GM12801 (cell line): ENCODE data around the gene HEPHL1.

Experiments
- TF ChIP-seq, protein P1 (sequence below): IDR thresholded peaks from one replicate; pipeline ENCODE4 v1.5.1; 2011; ENCODE audit warnings: control low read depth; ENCODE audit not compliant: insufficient read length; ENCODE audit errors: extremely low read depth

HEPHL1 gene

DNA sequence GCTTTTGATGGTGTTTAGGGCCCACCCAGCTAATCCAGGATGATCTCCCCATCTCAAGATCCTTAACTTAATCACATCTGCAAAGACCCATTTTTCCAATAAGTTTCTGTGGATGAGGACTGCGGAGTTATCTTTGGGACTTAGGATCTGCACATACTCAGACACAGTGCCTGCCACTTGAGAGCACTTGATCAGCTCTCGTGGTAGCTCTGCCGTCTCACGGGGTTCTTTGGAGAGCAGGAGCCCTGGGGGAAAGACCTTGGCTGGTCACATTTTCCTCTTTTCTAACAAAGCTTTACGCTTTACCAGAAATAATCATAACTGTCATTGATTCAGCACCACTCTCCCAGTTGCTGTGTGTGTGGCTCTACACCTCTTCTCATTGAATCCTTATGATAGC, 6.1 kb downstream of the HEPHL1 start:
- TF ChIP-seq, protein P1, sequence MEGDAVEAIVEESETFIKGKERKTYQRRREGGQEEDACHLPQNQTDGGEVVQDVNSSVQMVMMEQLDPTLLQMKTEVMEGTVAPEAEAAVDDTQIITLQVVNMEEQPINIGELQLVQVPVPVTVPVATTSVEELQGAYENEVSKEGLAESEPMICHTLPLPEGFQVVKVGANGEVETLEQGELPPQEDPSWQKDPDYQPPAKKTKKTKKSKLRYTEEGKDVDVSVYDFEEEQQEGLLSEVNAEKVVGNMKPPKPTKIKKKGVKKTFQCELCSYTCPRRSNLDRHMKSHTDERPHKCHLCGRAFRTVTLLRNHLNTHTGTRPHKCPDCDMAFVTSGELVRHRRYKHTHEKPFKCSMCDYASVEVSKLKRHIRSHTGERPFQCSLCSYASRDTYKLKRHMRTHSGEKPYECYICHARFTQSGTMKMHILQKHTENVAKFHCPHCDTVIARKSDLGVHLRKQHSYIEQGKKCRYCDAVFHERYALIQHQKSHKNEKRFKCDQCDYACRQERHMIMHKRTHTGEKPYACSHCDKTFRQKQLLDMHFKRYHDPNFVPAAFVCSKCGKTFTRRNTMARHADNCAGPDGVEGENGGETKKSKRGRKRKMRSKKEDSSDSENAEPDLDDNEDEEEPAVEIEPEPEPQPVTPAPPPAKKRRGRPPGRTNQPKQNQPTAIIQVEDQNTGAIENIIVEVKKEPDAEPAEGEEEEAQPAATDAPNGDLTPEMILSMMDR = no peak

GRCh38 chr11:94028436-94028835, 7.3 kb downstream of the HEPHL1 start:
- TF ChIP-seq, protein P1 = no peak

DNA sequence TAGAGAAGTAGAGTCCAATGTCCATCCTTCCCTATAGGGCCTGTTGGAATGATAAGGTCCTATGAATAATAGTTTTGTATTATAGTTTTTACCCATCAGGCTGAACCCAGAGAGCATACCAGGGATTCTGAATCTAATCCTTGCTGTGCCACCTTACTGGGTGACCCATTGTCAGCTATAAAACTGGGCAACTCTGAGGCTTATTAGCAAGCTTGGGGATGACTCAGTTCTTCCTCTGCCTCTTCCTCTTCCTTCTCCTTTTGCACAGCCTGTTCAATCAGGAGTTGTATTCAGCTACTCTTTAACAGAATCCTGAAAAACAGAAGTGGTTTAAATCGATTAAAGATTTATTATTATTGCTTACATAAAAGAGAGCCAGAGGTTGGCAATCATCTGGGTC, 8.9 kb downstream of the HEPHL1 start:
- TF ChIP-seq, protein P1 = no peak

- TF ChIP-seq, protein P1 = no peak
Observed at GRCh38 chr11:94031625-94032024, 10.5 kb downstream of the HEPHL1 start.

DNA sequence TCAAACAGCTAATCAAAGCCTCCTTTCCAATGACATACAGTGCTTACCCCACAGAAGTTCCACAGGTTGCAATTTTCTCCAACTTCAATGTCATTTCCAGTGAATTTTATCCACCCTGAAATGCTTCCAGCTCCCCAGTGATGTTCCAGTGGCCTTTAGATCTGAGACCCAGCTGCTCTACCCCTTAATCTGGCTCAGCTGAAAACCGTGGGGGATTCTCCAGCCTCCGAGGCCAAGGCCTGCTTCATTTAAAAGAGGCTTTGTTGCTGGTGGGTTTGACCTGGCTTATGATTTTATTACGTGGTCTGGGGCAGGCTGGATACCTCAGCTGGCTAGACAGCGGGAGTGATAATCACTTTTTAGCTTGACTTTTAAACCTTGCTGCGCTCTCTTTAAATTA, 10.9 kb downstream of the HEPHL1 start:
- TF ChIP-seq, protein P1 = no peak

DNA sequence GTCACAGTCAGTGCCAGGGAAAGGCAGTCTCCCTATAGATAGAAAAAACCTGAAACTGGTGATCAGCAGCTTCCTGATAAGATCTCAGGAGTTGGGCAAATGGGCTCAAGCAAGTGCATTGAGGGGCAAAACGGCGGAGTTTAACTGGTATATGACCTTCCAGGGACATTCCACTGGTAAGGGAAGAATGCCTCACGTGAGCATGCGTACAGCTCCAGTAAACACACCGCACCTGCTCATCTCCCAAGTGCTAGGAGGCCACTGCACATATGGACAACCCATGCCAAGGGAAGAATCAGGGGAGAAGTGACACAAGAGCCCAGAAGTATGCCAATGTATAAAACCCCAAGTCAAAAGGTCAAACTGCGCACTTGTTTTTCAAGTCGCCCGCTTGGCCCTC, 11.6 kb downstream of the HEPHL1 start:
- TF ChIP-seq, protein P1 = no peak

DNA sequence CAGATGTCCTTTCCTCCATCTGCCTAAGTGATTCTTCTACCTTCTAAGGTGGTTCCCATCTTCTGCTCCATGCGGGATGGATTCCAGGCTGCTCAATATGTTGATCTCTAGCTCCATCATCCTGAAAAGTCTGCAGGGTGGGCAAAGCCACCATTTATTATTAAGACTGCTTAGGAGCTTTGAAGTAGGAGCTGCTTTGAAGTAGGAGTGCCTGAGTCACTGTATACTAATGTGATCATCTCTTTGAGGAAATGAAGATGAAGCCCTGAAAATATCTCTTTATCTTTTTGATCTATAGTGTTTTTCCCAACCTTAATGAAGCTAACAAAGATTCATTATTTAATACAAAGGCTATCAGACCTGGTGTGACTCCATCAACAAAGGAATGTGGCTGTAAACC, 13.1 kb downstream of the HEPHL1 start:
- TF ChIP-seq, protein P1 = no peak

- TF ChIP-seq, protein P1 = no peak
Observed at GRCh38 chr11:94036096-94036495, 14.9 kb downstream of the HEPHL1 start.
